DOHH2 (cell line): Measurements from ENCODE around the gene CNTNAP2.

Experiments
- H3F3A ChIP-seq: fragments of 200-600 bp; sonication (generic), shearing (Covaris generic); 2 replicates; pipeline ENCODE4 v1.6.0; 2016; ENCODE audit warnings: antibody characterized with exemption, mild to moderate bottlenecking; ENCODE audit not compliant: control insufficient read depth, insufficient read depth
- H3K27ac ChIP-seq: fragments of 200-600 bp; sonication (generic); 2 replicates; pipeline ENCODE4 v1.5.1; 2014; ENCODE audit warnings: low read depth, mild to moderate bottlenecking, low read length, moderate library complexity
- H3K27me3 ChIP-seq: fragments of 200-600 bp; sonication (generic); 2 replicates; pipeline ENCODE4 v1.6.1; 2014; ENCODE audit warnings: mild to moderate bottlenecking, low read length, mixed read lengths; ENCODE audit not compliant: control insufficient read depth
- H3K36me3 ChIP-seq: fragments of 200-600 bp; sonication (generic); 2 replicates; pipeline ENCODE4 v1.6.1; 2014; ENCODE audit warnings: mild to moderate bottlenecking, low read length, moderate library complexity, mixed read lengths; ENCODE audit not compliant: control insufficient read depth
- H3K4me1 ChIP-seq: fragments of 200-600 bp; sonication (generic); 2 replicates; pipeline ENCODE4 v1.6.1; 2014; ENCODE audit warnings: mild to moderate bottlenecking, low read length, mixed read lengths; ENCODE audit not compliant: control insufficient read depth
- H3K4me2 ChIP-seq: fragments of 200-600 bp; sonication (generic); 2 replicates; pipeline ENCODE4 v1.6.0; 2014; ENCODE audit warnings: mild to moderate bottlenecking, low read length, moderate library complexity
- H3K4me3 ChIP-seq: fragments of 200-600 bp; sonication (generic); 2 replicates; pipeline ENCODE4 v1.5.1; 2014; ENCODE audit warnings: mild to moderate bottlenecking, low read length, mixed read lengths
- H3K79me2 ChIP-seq: fragments of 200-600 bp; sonication (generic); 2 replicates; pipeline ENCODE4 v1.6.1; 2014; ENCODE audit warnings: mild to moderate bottlenecking, low read length, mixed read lengths; ENCODE audit not compliant: control insufficient read depth
- H3K9me2 ChIP-seq: fragments of 200-600 bp; sonication (generic); replicated peaks from 2 replicates; pipeline ENCODE4 v1.6.1; 2014; ENCODE audit warnings: mild to moderate bottlenecking, low read length, mixed read lengths; ENCODE audit not compliant: control insufficient read depth
- H3K9me3 ChIP-seq: fragments of 200-600 bp; sonication (generic); 2 replicates; pipeline ENCODE4 v1.6.1; 2014; ENCODE audit warnings: antibody characterized with exemption, low read length, mixed read lengths; ENCODE audit not compliant: control insufficient read depth, insufficient read depth
- H4K20me1 ChIP-seq: fragments of 200-600 bp; sonication (generic); 2 replicates; pipeline ENCODE4 v1.6.0; 2014; ENCODE audit warnings: low read depth, mild to moderate bottlenecking, antibody characterized with exemption, low read length, moderate library complexity; ENCODE audit not compliant: control insufficient read depth, insufficient read depth
- EZH2phosphoT487 ChIP-seq: fragments of 200-600 bp; sonication (generic); IDR thresholded peaks from 2 replicates; pipeline ENCODE4 v1.6.1; 2017; ENCODE audit warnings: borderline replicate concordance, mild to moderate bottlenecking, antibody characterized with exemption, low read length, moderate library complexity, mixed read lengths
- TF ChIP-seq, protein P1 (sequence below): fragments of 200-600 bp; sonication (generic); IDR thresholded peaks from one replicate; pipeline ENCODE4 v1.5.1; 2014; ENCODE audit warnings: antibody characterized with exemption, mild to moderate bottlenecking, low read depth, low read length; ENCODE audit not compliant: poor library complexity, severe bottlenecking

CNTNAP2 gene

DNA sequence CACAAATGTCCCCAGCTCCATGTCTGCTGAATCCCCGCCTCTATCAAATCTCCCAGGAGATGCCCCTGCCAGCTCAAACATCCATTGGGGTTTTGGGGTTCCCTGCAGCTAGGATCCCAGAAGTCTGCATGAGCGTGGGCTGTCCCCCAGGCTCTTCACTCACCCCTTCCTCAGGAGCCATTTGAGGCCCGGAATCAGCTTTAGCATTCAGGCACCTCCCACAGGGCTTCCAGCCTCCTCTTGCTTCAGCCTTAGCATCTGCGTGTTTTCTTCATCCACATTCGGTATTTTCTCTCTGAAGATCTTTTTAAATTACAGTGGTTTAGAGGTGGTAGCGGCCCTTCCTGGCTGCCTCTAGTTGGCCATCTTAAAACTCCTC is 1054.4 kb downstream of the CNTNAP2 start:
- Histone ChIP-seq H3K9me3 (no peaks in the 10 kb centered on the region), H3K9me2 (no peaks in the 10 kb centered on the region), H3K79me2 (no peaks in the 10 kb centered on the region), H3K4me2 (no peak overlapping the region), H4K20me1 (no peaks in the 10 kb centered on the region), H3K4me1 (no peaks in the 10 kb centered on the region), H3K36me3 (no peaks in the 10 kb centered on the region), H3F3A (no peaks in the 10 kb centered on the region), H3K27me3 (no peaks in the 10 kb centered on the region), H3K4me3 (no peak overlapping the region), H3K27ac (no peak overlapping the region)
- TF ChIP-seq, protein P1, sequence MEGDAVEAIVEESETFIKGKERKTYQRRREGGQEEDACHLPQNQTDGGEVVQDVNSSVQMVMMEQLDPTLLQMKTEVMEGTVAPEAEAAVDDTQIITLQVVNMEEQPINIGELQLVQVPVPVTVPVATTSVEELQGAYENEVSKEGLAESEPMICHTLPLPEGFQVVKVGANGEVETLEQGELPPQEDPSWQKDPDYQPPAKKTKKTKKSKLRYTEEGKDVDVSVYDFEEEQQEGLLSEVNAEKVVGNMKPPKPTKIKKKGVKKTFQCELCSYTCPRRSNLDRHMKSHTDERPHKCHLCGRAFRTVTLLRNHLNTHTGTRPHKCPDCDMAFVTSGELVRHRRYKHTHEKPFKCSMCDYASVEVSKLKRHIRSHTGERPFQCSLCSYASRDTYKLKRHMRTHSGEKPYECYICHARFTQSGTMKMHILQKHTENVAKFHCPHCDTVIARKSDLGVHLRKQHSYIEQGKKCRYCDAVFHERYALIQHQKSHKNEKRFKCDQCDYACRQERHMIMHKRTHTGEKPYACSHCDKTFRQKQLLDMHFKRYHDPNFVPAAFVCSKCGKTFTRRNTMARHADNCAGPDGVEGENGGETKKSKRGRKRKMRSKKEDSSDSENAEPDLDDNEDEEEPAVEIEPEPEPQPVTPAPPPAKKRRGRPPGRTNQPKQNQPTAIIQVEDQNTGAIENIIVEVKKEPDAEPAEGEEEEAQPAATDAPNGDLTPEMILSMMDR = no peak
- no peak for TF ChIP-seq EZH2phosphoT487

DNA sequence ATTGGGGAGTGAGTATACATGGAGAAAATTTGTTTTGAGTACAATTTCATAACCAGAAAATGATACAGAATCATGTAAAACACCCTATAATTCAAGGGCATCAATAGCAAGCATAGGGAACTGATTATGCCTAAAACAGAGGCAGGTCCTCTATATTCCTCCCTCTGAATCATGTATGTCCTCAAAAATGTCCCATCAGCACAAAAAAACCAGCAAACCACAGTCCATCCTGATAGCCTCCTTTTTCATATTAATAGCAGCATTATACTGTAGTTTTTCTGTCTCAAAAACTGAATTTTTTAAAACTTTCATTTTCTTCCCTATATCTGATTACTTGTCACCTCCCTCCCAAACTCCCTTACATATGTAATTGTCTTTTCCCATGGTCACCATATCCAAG is 1057.3 kb downstream of the CNTNAP2 start:
- Histone ChIP-seq H3K4me2 (no peak overlapping the region), H3K27ac (no peak overlapping the region), H3K9me3 (no peaks in the 10 kb centered on the region), H3K4me3 (no peak overlapping the region), H3K27me3 (no peaks in the 10 kb centered on the region), H3K9me2 (no peaks in the 10 kb centered on the region), H3K79me2 (no peaks in the 10 kb centered on the region), H3F3A (no peaks in the 10 kb centered on the region), H4K20me1 (no peaks in the 10 kb centered on the region), H3K4me1 (no peaks in the 10 kb centered on the region), H3K36me3 (no peaks in the 10 kb centered on the region)
- TF ChIP-seq EZH2phosphoT487 = no peak
- TF ChIP-seq, protein P1 = no peak

DNA sequence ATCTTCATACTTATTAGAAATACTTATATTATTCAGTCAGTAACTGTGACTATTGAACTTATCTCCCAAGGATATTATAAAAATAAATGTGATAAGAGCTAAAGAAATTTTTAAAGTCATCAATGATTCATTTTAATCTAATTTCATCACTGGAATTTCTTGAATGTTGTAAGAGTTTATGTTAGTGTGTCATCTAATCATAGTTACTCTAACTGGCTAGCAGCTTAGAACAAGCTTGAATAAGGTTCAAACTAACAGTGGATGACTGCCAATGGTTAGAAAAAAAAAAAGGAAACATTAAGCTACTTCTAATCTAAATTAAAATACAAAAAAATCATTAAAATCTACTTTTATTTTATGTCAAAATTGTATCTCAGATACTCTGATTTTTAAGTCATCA is 1066.3 kb downstream of the CNTNAP2 start:
- no peak overlapping the region for H3K27ac ChIP-seq
- H3K36me3 ChIP-seq = no peaks in the 10 kb centered on the region
- no peaks in the 10 kb centered on the region for H3K79me2 ChIP-seq
- no peak overlapping the region for H3K4me2 ChIP-seq
- H3K9me3 ChIP-seq = no peaks in the 10 kb centered on the region
- no peak overlapping the region for H3K4me3 ChIP-seq
- TF ChIP-seq, protein P1 = no peak
- no peak for TF ChIP-seq EZH2phosphoT487
- no peaks in the 10 kb centered on the region for H3K4me1 ChIP-seq
- H3K27me3 ChIP-seq = no peaks in the 10 kb centered on the region
- H3F3A ChIP-seq = no peaks in the 10 kb centered on the region
- no peaks in the 10 kb centered on the region for H3K9me2 ChIP-seq
- no peaks in the 10 kb centered on the region for H4K20me1 ChIP-seq

DNA sequence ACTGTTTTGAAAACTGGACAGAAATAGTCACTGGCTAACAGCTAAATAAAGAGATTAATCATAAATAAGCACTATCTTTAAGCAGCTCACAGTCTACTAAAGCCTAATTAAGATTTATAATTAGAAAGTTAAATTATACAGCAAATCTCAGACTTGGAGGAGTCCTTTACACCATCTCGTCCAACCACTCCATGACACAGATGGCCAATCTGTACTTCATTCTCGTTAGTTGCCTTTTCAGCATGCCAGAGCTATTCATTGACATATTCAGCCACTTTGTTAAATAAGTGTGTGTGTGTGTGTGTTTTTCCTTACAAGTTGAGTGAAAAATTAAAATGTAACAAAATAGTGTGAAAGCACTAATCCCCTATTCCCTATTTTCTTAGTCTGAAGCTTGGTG is 1066.7 kb downstream of the CNTNAP2 start:
- TF ChIP-seq, protein P1 = no peak
- TF ChIP-seq EZH2phosphoT487 = no peak
- H3K36me3 ChIP-seq = no peaks in the 10 kb centered on the region
- no peaks in the 10 kb centered on the region for H3K4me1 ChIP-seq
- H3K4me2 ChIP-seq = no peak overlapping the region
- no peak overlapping the region for H3K27ac ChIP-seq
- H3K4me3 ChIP-seq = no peak overlapping the region
- no peaks in the 10 kb centered on the region for H3K27me3 ChIP-seq
- no peaks in the 10 kb centered on the region for H4K20me1 ChIP-seq
- no peaks in the 10 kb centered on the region for H3K9me2 ChIP-seq
- H3F3A ChIP-seq = no peaks in the 10 kb centered on the region
- no peaks in the 10 kb centered on the region for H3K9me3 ChIP-seq
- H3K79me2 ChIP-seq = no peaks in the 10 kb centered on the region
